HuH-7.5 (cell line): Measurements from ENCODE around the gene ACTR3C.

Experiments
- DNase-seq: peaks from one replicate; pipeline ENCODE4 v3.0.0; 2011; ENCODE audit warnings: low spot score

The ACTR3C gene

GRCh38 chr7:150358988-150359621, 35.8 kb upstream of the ACTR3C start:
- no peak for DNase-seq

- DNase-seq = no peak
Observed at GRCh38 chr7:150358433-150358832, 35.1 kb upstream of the ACTR3C start.

- DNase-seq = no peak
Observed at GRCh38 chr7:150357771-150358427, 34.6 kb upstream of the ACTR3C start.

- DNase-seq = no peak
Observed at GRCh38 chr7:150357270-150357669, 33.9 kb upstream of the ACTR3C start.

- no peak for DNase-seq
Observed at GRCh38 chr7:150356265-150356897, 33.0 kb upstream of the ACTR3C start.

GRCh38 chr7:150355666-150356059, 32.3 kb upstream of the ACTR3C start:
- DNase-seq = no peak

- DNase-seq = no peak
Observed at GRCh38 chr7:150351587-150352194, 28.3 kb upstream of the ACTR3C start.

- DNase-seq = no peak
Observed at GRCh38 chr7:150346922-150347321, 23.6 kb upstream of the ACTR3C start.

GRCh38 chr7:150345012-150345411, 21.7 kb upstream of the ACTR3C start:
- DNase-seq = no peak

- no peak for DNase-seq
Observed at GRCh38 chr7:150344299-150344698, 21.0 kb upstream of the ACTR3C start.

GRCh38 chr7:150343225-150343624, 19.9 kb upstream of the ACTR3C start:
- no peak for DNase-seq

- DNase-seq = no peak
Observed at GRCh38 chr7:150342121-150342408, 18.7 kb upstream of the ACTR3C start.

GRCh38 chr7:150341263-150342120, 18.1 kb upstream of the ACTR3C start, which contains the start of gene RARRES2:
RARRES2 (minus strand) TSS chr7:150341629; CDS start chr7:150340609, 1,020 bp downstream.
- DNase-seq = no peak

GRCh38 chr7:150340875-150341262, 17.5 kb upstream of the ACTR3C start:
- no peak for DNase-seq

- no peak for DNase-seq
Observed at GRCh38 chr7:150340024-150340749, 16.8 kb upstream of the ACTR3C start.

GRCh38 chr7:150339409-150339809, 16.1 kb upstream of the ACTR3C start:
- no peak for DNase-seq

GRCh38 chr7:150338166-150338829, 15.0 kb upstream of the ACTR3C start:
- DNase-seq = no peak

GRCh38 chr7:150337659-150338081, 14.3 kb upstream of the ACTR3C start:
- no peak for DNase-seq

GRCh38 chr7:150337179-150337578, 13.8 kb upstream of the ACTR3C start:
- no peak for DNase-seq

- DNase-seq = no peak
Observed at GRCh38 chr7:150336746-150337145, 13.4 kb upstream of the ACTR3C start.

GRCh38 chr7:150335774-150336112, 12.4 kb upstream of the ACTR3C start:
- no peak for DNase-seq
